Myocyte (in vitro differentiated cells): ENCODE measurements around the gene CCNE1. TPM values are rescaled to one million over a fixed set of nuclear protein-coding genes. Genes with fewer than 3 reads are reported as not detected.

Experiments used
- DNase-seq: peaks from one replicate; pipeline ENCODE4 v3.0.0-alpha.2; 2012; ENCODE audit warnings: low read depth
- total RNA-seq: library from RNA; depleted of rRNA; stranded (reverse); fragments of >200 nt; gene quantifications from 2 replicates; pipeline ENCODE4 v1.2.3, GENCODE V29; 2014

Gene CCNE1
- total RNA-seq, 1 donor from 2014 or later: 7.8 TPM

DNA sequence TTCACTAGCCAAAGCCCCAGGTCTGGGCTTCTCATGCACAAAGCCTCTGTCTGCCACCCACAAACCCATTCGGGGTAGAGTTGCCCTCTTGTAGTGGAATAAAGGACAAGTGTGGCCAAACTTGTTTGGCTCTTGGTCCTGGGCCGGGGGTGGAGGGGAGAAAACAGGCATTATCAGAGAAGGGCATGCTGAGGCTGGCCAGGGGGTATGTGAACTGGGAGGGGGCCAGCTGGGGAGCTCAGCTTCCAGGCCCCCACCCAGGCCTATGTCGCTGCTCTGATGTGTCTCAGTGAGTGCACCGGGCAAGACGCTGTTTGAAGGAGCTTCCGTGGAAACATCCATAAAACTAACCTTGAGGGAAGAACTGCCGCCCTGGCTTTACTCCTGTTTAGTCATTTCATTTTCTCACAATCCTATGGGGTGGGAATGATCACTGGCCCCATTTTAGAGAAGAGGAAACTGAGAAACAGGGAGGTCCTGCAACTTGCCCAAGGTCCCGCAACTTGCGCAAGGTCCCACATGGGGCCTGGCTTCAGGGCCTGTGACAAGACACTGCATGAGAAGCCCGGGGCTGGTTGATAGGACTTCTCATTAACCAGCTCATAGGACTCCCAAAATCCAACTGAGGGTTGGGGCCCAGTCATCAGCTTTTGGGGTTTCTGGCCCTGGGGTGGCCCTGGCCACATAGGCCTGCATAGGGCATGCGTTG, 30.8 kb downstream of the CCNE1 start:
- DNase-seq: no peak

DNA sequence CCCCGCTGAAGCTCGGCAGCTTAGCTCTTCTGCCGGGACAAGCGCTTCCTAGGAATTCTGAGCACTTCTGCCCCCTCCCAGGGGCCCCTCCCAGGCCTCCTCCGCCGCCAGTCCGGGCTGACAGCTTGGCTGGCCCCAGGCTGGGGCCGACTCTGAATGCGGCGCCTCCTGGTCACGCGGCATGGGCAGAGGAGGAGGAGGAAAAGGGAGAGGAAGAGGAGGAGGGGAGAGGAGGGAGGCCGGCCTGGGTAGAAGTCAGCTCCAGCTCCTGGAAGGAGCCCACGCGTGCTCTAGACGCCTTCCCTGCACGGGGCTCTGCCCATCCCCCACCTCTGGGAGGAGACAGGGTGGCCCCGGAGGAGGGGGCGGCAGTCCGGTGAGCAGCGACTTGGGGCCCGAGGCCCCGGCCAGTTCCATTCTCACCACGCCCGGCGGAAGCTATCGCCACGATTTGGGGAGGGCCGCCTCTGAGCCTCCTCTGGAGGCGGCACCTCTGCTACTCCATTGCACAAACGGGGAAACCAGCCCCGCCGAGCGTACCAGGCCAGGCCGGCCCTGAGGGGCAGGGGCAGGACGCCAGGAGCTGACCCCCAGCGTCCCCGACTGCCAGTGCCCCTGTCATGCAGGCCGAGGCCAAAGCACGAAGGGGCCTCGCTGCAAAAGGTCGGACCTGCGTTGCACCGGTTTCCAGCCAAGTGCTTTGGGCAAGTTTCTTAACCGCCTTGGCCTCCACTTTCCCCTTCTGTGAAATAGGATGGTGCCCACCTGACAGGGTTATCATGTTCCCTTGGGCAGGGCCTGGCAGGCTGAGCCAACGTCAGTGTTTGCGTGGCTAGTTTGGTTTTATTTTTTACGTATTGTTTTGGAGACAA, 31.6 kb downstream of the CCNE1 start:
- DNase-seq: no peak

DNA sequence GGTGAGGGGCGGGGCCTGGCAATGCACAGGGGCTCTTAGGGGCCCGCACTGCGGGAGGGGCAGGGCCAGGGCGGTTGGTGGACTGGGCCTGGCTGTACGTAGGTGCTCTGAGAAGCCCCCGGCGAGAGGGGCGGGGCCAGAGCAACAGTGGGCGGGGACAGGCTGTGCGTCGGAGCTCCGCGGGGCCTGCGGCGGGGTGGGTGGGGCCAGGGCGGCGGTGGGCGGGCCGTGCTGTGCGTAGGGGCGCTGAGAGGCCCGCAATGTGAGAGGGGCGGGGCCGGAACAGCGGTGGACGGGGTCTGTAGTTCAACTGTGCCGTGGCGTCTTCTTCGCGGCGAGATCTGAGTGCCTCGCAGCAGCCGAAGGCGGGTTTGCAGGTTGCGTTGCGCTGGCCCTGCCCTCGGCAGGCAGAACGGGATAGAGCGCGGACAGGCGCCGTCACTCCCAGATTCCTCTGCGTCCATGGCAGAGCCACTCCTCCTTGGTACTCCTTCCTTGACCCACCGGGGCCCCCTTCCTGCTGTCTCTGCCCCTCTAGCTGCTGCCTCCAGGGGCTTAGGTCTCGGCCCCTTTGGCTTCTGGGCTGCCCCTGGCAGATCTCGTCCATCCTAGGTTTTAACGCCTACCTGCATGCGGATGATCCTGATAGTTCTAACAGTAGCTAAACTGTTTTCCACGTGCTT, 33.2 kb downstream of the CCNE1 start:
- DNase-seq: peak; percentile 89

DNA sequence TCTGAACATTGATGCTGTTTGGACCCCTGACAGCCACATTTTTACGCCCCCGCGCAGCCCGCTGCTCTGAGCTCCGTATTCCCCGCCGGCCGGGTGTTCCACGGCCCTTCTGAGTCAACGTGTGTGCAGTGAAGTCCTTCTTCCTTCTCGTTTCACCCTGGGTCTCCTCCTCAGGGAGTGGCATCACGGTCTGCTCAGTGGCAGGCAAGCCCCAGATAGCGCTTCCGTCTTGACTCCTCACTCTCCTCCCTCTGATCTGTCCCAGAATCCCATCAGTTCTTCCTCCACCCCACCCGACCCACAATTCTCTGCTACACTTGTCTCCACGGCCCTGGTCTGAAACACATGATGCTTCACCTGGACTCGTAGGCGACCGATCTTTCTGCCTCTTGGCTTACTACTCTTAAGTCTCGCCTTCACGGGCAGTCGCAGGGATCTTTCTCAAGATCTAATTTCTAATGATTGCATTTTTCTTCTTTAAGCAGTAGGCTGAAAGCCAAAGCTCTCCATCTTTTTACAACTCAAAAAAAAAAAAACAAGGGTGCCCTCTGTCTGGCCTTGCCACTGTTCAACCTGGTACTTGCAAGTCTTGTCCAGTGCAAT, 33.9 kb downstream of the CCNE1 start:
- no peak for DNase-seq

GRCh38 chr19:29849208-29849607, 37.4 kb downstream of the CCNE1 start:
- no peak for DNase-seq

- DNase-seq: no peak
Observed at GRCh38 chr19:29850482-29850881, 38.7 kb downstream of the CCNE1 start.

GRCh38 chr19:29851769-29852521, 40.2 kb downstream of the CCNE1 start:
- DNase-seq: no peak

GRCh38 chr19:29854033-29854432, 42.2 kb downstream of the CCNE1 start:
- no peak for DNase-seq

GRCh38 chr19:29855087-29855486, 43.3 kb downstream of the CCNE1 start:
- no peak for DNase-seq

- no peak for DNase-seq
Observed at GRCh38 chr19:29855741-29856500, 44.1 kb downstream of the CCNE1 start.

DNA sequence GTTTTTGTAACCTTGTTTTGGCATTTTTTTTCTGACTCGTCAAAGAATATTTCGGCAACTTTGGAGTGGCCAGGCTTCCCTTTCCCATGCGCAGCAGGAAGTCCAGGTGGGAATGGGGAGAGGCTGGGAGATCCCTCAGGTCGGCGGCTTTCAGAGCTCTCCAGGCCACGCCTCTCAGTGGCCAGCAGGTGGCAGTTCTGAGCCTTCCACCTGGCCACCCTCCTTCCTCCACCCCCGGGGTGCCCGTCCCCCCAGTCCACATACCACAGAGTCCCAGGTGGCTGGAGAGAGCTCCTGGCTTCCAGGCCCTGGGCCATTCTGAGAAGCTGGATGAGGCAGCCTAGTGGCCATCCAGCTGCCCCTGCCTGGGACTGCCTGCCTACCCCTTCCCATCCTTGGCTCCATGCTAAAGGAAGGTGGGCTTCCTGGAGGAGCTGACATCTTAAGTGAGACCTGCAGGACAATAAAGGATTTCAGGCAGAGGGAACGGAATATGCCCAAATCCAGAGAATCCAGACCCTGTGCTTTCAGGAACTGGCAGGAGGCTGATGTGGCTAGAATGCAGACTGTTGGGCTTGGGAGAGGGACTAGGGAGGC, 46.3 kb downstream of the CCNE1 start:
- no peak for DNase-seq

- DNase-seq: no peak
Observed at GRCh38 chr19:29858621-29859020, 46.8 kb downstream of the CCNE1 start.

DNA sequence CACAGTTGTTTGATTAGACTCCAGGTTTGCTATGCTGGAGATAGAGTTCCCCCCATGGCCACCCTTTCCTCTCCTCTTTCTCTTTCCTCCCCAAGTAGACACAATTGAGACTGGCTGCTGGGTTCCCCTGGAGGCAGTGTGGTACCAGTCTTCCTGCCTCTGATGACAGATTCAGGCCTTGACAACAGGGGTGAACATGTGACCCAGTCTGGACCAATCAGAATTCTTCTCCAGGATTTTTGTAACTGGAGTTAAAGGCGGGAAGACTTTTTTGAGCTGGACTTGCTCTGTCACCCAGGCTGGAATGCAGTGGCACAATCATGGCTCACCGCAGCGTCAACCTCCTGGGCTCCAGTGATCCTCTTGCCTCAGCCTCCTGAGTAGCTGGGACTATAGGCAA, 48.7 kb downstream of the CCNE1 start:
- DNase-seq: no peak

GRCh38 chr19:29861574-29861973, 49.8 kb downstream of the CCNE1 start:
- DNase-seq: no peak

- DNase-seq: no peak
Observed at GRCh38 chr19:29866011-29866410, 54.2 kb downstream of the CCNE1 start.

- no peak for DNase-seq
Observed at GRCh38 chr19:29867984-29868383, 56.2 kb downstream of the CCNE1 start.

DNA sequence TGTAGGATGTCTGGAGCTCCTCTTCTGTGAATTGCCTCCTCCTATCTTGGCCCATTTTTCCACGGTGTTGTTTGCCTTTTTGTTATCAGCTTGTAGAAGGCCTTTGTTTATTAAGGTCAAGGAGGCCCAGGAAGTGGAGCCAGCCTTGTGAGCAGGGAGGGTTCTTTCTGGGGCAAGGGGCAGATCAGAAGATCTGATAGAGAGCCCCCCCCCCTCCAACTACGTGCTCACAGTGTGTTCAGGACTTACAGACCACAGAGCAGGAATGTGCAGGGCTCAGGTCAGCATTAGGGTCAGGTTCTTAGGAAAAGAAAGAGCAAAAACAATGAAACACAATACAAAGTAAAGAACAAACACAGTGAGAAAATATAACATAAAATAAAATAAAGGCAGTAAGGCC, 59.4 kb downstream of the CCNE1 start:
- DNase-seq: no peak

GRCh38 chr19:29872224-29872731, 60.5 kb downstream of the CCNE1 start:
- DNase-seq: no peak

DNA sequence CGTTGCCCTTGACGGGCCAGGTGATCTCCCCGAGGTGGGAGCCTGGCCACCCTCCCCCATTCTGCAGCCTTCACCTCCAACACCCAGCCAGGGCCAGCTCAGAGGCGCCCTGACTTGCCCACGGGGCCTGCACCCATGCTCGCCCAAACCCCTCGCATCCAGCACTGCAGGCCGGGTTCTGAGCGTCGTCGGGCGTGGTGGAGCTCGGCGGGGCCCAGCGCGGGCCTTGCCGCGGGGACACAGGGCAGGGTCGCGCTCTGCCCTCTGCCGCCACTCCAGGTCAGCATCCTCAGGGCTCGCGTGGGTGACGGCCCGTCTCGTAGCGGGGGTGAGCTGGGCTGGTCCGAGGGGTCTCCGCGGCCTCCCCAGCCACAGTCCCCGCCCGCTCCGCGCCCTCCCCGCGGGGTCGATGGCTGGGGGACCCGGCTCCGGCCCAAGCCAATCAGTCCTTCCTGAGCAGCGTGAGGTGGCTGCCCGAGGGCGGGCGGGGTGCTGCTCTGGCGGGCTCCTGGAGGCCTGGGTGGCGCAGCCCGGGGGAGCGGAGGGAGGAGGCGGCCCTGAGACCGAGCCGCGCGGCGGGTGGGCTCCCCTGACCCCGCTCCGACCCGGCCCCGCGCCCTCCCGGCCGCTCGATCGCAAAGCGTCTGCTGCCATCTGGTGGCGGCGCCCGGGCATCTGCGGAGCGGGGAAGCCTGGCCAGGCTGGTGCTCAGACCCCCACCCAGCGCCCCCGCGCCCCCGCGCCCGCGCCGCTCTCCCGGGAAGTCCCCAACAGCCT, 61.4 kb downstream of the CCNE1 start:
- peak; percentile 42 for DNase-seq
